VCaP (cell line): ENCODE results near the gene PAGR1.
"Not testable (repeated sequence)": the region's sequence is repeated elsewhere in the genome, so short reads cannot be mapped to it uniquely, and the experiment has no call there.

Experiments
- H3K27ac ChIP-seq: fragments of 450-650 bp; 2 replicates; pipeline ENCODE4 v1.5.1; 2017
- CTCF ChIP-seq: fragments of 450-650 bp; conservative IDR thresholded peaks from 2 replicates; pipeline ENCODE4 v1.5.1; 2017; ENCODE audit warnings: mild to moderate bottlenecking, moderate library complexity

The PAGR1 gene

GRCh38 chr16:29863669-29863984 is 47.7 kb downstream of the PAGR1 start:
- H3K27ac ChIP-seq = peak overlapping the region; percentile 91
- TF ChIP-seq CTCF = peak; percentile 38

GRCh38 chr16:29864205-29864604 is 48.3 kb downstream of the PAGR1 start:
- H3K27ac ChIP-seq = no peak overlapping the region
- no peak for TF ChIP-seq CTCF

GRCh38 chr16:29868396-29869009 is 52.6 kb downstream of the PAGR1 start:
- no peak for TF ChIP-seq CTCF
- no peak overlapping the region for H3K27ac ChIP-seq

GRCh38 chr16:29869067-29869466 is 53.1 kb downstream of the PAGR1 start:
- H3K27ac ChIP-seq = not testable (repeated sequence)
